HepG2 (cell line): ENCODE results near the gene SPPL2B. TPM values are rescaled to one million over a fixed set of nuclear protein-coding genes. Genes with fewer than 3 reads are reported as not detected.

Source experiments
- BCL6 ChIP-seq: IDR thresholded peaks from 2 replicates; pipeline ENCODE4 v1.6.1; 2016; ENCODE audit warnings: missing genetic modification reagents, missing compliant biosample characterization
- GATAD2A ChIP-seq: IDR thresholded peaks from 2 replicates; pipeline ENCODE4 v1.6.1; 2016
- KLF6 ChIP-seq: IDR thresholded peaks from 2 replicates; pipeline ENCODE4 v1.8.0; 2016; ENCODE audit warnings: missing biosample characterization, missing genetic modification reagents
- MEF2D ChIP-seq: sonication (generic); formaldehyde crosslinking; IDR thresholded peaks from 2 replicates; pipeline ENCODE4 v1.5.1; 2020; ENCODE audit warnings: mild to moderate bottlenecking, missing genetic modification reagents
- MEIS2 ChIP-seq: sonication (generic); formaldehyde crosslinking; IDR thresholded peaks from 2 replicates; pipeline ENCODE4 v1.9.0; 2021; ENCODE audit warnings: mild to moderate bottlenecking, missing genetic modification reagents
- NR2C2 ChIP-seq: sonication (generic); formaldehyde crosslinking; IDR thresholded peaks from 2 replicates; pipeline ENCODE4 v1.4.0; 2020; ENCODE audit warnings: missing genetic modification reagents, mild to moderate bottlenecking, moderate library complexity, borderline replicate concordance
- PPARG ChIP-seq: conservative IDR thresholded peaks from 2 replicates; pipeline ENCODE4 v1.6.1; 2016; ENCODE audit warnings: missing biosample characterization, missing genetic modification reagents
- SPEN ChIP-seq: sonication (generic); formaldehyde crosslinking; IDR thresholded peaks from 2 replicates; pipeline ENCODE4 v1.5.1; 2020; ENCODE audit warnings: low read depth, mild to moderate bottlenecking, missing genetic modification reagents
- UBTF ChIP-seq: sonication (generic); formaldehyde crosslinking; IDR thresholded peaks from 2 replicates; pipeline ENCODE4 v1.4.0; 2020; ENCODE audit warnings: mild to moderate bottlenecking, missing genetic modification reagents
- ZFP90 ChIP-seq: sonication (generic); formaldehyde crosslinking; IDR thresholded peaks from 2 replicates; pipeline ENCODE4 v1.8.0; 2022; ENCODE audit warnings: missing genetic modification reagents, mild to moderate bottlenecking, inconsistent platforms, borderline replicate concordance
- ZNF280D ChIP-seq: sonication (generic); formaldehyde crosslinking; IDR thresholded peaks from 2 replicates; pipeline ENCODE4 v1.5.1; 2020; ENCODE audit warnings: mild to moderate bottlenecking, missing genetic modification reagents
- ZNF556 ChIP-seq: sonication (generic); formaldehyde crosslinking; IDR thresholded peaks from 2 replicates; pipeline ENCODE4 v1.4.0; 2020; ENCODE audit warnings: mild to moderate bottlenecking, missing genetic modification reagents, borderline replicate concordance
- ZNF605 ChIP-seq: sonication (generic); formaldehyde crosslinking; IDR thresholded peaks from 2 replicates; pipeline ENCODE4 v1.8.0; 2022; ENCODE audit warnings: mild to moderate bottlenecking, missing genetic modification reagents
- ZNF619 ChIP-seq: sonication (generic); formaldehyde crosslinking; IDR thresholded peaks from 2 replicates; pipeline ENCODE4 v1.4.0; 2020; ENCODE audit warnings: mild to moderate bottlenecking, missing genetic modification reagents
- ZSCAN21 ChIP-seq: sonication (generic); formaldehyde crosslinking; IDR thresholded peaks from 2 replicates; pipeline ENCODE4 v1.8.0; 2022; ENCODE audit warnings: mild to moderate bottlenecking, missing genetic modification reagents, moderate library complexity, borderline replicate concordance
- polyA plus RNA-seq, 8 experiments: library from polyadenylated mRNA; depleted of rRNA in 3 of 8; stranded (reverse) in 7 of 8; unstranded in 1 of 8; fragments of >200 nt; fragmentation: Illumina TruSeq in 4 of 8; extraction: Trizol in 4 of 8; gene quantifications; 2 replicates each; pipeline versions ENCODE4 v1.2.1 to v1.2.3, GENCODE V29; 2011 to 2016; ENCODE audit warnings: low read depth in 4 of 8, missing spikeins in 1 of 8, mixed read lengths in 1 of 8; ENCODE audit not compliant: insufficient read depth in 1 of 8
- total RNA-seq, 5 experiments: library from RNA; depleted of rRNA; stranded (reverse); fragments of >200 nt; fragmentation: Illumina TruSeq; extraction: Trizol; gene quantifications; 2 replicates each; pipeline ENCODE4 v1.2.3, GENCODE V29; 2016; ENCODE audit warnings: low read depth in 1 of 5
- TF ChIP-seq, protein P1 (sequence below): sonication (generic); formaldehyde crosslinking; IDR thresholded peaks from 2 replicates; pipeline ENCODE4 v1.5.1; 2020; ENCODE audit warnings: mild to moderate bottlenecking, missing genetic modification reagents, borderline replicate concordance
- TF ChIP-seq, protein P2 (sequence below): IDR thresholded peaks from 2 replicates; pipeline ENCODE4 v1.6.1; 2016

Gene SPPL2B
- total and polyA plus RNA-seq, 2 of the 13 experiments (the other 11 are each of a cell fraction or from before 2014, with no cell fraction given): 14.9 to 15.2 TPM

DNA sequence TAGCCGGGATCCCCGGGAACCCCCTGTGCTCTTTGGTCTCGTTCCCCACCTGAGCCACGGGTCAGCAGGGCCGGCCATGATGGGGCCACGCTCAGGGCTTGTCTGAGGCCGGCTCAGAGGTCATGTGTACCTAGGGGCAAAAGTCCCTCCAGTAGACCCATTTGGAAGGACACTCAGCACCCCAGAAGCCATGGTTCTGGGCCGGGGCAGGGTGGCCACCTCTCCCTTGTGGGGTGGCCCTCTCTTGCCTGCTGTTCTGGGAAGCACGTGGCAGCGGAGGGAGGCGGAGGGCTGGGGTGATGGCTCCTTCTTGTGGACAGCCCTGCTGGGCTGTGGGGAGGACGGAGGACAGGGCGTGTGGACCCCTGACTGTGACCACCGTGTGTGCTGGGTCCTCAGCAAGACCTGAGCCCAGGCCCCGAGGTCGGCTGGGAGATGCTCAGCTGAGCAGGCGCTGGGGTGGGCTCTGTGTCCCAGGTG is 40.1 kb upstream of the SPPL2B start (continued):
- TF ChIP-seq ZNF556 (CRISPR knock-in tag): 0 out of 2 replicates have a peak, but pooled peaks have one; percentile 39
- 0 out of 2 replicates have a peak, but pooled peaks have one; percentile 33 for TF ChIP-seq ZSCAN21
- TF ChIP-seq, protein P1, sequence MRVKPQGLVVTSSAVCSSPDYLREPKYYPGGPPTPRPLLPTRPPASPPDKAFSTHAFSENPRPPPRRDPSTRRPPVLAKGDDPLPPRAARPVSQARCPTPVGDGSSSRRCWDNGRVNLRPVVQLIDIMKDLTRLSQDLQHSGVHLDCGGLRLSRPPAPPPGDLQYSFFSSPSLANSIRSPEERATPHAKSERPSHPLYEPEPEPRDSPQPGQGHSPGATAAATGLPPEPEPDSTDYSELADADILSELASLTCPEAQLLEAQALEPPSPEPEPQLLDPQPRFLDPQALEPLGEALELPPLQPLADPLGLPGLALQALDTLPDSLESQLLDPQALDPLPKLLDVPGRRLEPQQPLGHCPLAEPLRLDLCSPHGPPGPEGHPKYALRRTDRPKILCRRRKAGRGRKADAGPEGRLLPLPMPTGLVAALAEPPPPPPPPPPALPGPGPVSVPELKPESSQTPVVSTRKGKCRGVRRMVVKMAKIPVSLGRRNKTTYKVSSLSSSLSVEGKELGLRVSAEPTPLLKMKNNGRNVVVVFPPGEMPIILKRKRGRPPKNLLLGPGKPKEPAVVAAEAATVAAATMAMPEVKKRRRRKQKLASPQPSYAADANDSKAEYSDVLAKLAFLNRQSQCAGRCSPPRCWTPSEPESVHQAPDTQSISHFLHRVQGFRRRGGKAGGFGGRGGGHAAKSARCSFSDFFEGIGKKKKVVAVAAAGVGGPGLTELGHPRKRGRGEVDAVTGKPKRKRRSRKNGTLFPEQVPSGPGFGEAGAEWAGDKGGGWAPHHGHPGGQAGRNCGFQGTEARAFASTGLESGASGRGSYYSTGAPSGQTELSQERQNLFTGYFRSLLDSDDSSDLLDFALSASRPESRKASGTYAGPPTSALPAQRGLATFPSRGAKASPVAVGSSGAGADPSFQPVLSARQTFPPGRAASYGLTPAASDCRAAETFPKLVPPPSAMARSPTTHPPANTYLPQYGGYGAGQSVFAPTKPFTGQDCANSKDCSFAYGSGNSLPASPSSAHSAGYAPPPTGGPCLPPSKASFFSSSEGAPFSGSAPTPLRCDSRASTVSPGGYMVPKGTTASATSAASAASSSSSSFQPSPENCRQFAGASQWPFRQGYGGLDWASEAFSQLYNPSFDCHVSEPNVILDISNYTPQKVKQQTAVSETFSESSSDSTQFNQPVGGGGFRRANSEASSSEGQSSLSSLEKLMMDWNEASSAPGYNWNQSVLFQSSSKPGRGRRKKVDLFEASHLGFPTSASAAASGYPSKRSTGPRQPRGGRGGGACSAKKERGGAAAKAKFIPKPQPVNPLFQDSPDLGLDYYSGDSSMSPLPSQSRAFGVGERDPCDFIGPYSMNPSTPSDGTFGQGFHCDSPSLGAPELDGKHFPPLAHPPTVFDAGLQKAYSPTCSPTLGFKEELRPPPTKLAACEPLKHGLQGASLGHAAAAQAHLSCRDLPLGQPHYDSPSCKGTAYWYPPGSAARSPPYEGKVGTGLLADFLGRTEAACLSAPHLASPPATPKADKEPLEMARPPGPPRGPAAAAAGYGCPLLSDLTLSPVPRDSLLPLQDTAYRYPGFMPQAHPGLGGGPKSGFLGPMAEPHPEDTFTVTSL: no peak
- peak; percentile 54; the same call in 1 of the 2 replicates for TF ChIP-seq NR2C2 (CRISPR knock-in tag)
- TF ChIP-seq, protein P2, sequence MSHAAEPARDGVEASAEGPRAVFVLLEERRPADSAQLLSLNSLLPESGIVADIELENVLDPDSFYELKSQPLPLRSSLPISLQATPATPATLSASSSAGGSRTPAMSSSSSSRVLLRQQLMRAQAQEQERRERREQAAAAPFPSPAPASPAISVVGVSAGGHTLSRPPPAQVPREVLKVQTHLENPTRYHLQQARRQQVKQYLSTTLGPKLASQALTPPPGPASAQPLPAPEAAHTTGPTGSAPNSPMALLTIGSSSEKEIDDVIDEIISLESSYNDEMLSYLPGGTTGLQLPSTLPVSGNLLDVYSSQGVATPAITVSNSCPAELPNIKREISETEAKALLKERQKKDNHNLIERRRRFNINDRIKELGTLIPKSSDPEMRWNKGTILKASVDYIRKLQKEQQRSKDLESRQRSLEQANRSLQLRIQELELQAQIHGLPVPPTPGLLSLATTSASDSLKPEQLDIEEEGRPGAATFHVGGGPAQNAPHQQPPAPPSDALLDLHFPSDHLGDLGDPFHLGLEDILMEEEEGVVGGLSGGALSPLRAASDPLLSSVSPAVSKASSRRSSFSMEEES (CRISPR knock-in tag): 0 out of 2 replicates have a peak, but pooled peaks have one; percentile 42
- no peak for TF ChIP-seq UBTF (CRISPR knock-in tag)
- TF ChIP-seq GATAD2A: 0 out of 2 replicates have a peak, but pooled peaks have one; percentile 43
- TF ChIP-seq SPEN (CRISPR knock-in tag): peak; percentile 73; the same call in 1 of the 2 replicates
- no peak for TF ChIP-seq MEIS2 (CRISPR knock-in tag)
- TF ChIP-seq PPARG (CRISPR knock-in tag): 0 out of 2 replicates have a peak, but pooled peaks have one; percentile 31
- TF ChIP-seq ZNF280D (CRISPR knock-in tag): peak; percentile 66
- TF ChIP-seq ZNF605: peak; percentile 85
- TF ChIP-seq ZNF619 (CRISPR knock-in tag): 0 out of 2 replicates have a peak, but pooled peaks have one; percentile 16
- no peak for TF ChIP-seq ZFP90 (CRISPR knock-in tag)
- peak; percentile 23; the same call in 1 of the 2 replicates for TF ChIP-seq MEF2D (CRISPR knock-in tag)
- TF ChIP-seq BCL6 (CRISPR knock-in tag): 0 out of 2 replicates have a peak, but pooled peaks have one; percentile 7
- TF ChIP-seq KLF6: 0 out of 2 replicates have a peak, but pooled peaks have one; percentile 29
